ENCODE results near the gene RPL10A. TPM values are rescaled to one million over a fixed set of nuclear protein-coding genes. Genes with fewer than 3 reads are reported as not detected.

Gene RPL10A
- total RNA-seq, 2 experiments from 2014 or later, result 2,437 to 2,507 TPM

GRCh38 chr6:35451354-35452182, 16.6 kb upstream of the RPL10A start:
- DNase-seq, result no peak
- Mint-ChIP-seq H3K27ac (no peak overlapping the region), H3K4me3 (peak overlapping the region; percentile 79), H3K27me3 (ENCODE audit: low read depth) (no peaks in the 10 kb centered on the region), H3K4me1 (ENCODE audit: low read depth) (peaks cover 31% of the 10 kb centered on the region), H3K36me3 (ENCODE audit: low read depth) (peaks cover 15% of the 10 kb centered on the region), H3K9me3 (no peaks in the 10 kb centered on the region)
- intact Hi-C loops (cut with micrococcal nuclease), result loop anchor here (1.0 kb wide), 2 partner anchors 17 to 149 kb away; partner anchors contain the start of gene RPL10A
- CTCF ChIA-PET, result interaction anchor here (0.6 to 7.4 kb wide), 10 partner anchors 32 to 498 kb away, joined by 3 to 132 read pairs (median 4); partner anchors contain the start of genes DEF6 and PPARD

DNA sequence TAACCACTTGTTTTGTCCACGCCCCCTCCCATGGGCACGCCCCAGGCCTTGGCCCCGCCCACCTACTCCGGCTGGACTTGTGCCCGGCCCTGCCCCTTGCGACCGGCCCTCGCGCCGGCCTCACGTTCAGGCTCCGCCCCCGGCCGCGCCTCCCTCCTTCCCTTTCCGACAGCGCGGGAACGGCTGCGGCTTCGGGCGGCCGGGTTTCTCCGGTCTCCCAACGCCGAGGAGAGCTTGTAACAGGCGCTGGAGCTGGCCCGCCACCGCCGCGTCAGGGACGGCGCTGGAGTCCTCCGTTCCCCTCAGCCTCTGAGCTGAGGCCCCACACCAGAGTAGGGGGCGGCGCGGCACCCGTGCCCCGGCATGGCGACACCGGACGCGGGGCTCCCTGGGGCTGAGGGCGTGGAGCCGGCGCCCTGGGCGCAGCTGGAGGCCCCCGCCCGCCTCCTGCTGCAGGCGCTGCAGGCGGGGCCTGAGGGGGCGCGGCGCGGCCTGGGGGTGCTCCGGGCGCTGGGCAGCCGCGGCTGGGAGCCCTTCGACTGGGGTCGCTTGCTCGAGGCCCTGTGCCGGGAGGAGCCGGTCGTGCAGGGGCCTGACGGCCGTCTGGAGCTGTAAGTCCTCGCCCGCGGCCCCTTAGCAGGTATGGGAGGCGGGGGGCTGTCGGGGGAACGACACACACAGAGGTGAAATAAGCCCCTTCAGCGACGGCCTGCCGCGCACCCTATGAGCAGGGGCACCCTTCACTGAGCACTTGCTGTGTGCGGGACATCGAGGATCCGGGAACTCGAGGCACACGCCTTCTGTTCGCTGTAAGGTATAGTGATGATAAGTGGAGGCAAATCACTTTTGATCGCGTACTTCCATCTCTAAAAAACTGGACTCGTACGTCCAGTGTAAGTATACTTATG, 15.8 kb upstream of the RPL10A start, which contains the start of gene FANCE:
Gene FANCE, plus strand, starts transcription at position 156 of the 908 bp plus-strand sequence. Its CDS starts 208 bp downstream, at position 364.
- Mint-ChIP-seq H3K27ac (no peak within 1 kb of the TSS), H3K9me3 (no peaks in the 10 kb centered on the region), H3K27me3 (ENCODE audit: low read depth) (no peaks in the 10 kb centered on the region), H3K36me3 (ENCODE audit: low read depth) (peaks cover 15% of the 10 kb centered on the region), H3K4me1 (ENCODE audit: low read depth) (peaks cover 31% of the 10 kb centered on the region), H3K4me3 (peak within 1 kb of the TSS; percentile 79)
- peak; percentile 95 for DNase-seq
- CTCF ChIA-PET, result interaction anchor here (0.6 to 7.4 kb wide), 7 partner anchors 33 to 497 kb away, joined by 3 to 132 read pairs (median 6); partner anchors contain the start of genes DEF6 and PPARD
- intact Hi-C loops (cut with micrococcal nuclease), result loop anchor here (1.0 kb wide), 2 partner anchors 16 to 150 kb away; partner anchors contain the start of gene RPL10A

DNA sequence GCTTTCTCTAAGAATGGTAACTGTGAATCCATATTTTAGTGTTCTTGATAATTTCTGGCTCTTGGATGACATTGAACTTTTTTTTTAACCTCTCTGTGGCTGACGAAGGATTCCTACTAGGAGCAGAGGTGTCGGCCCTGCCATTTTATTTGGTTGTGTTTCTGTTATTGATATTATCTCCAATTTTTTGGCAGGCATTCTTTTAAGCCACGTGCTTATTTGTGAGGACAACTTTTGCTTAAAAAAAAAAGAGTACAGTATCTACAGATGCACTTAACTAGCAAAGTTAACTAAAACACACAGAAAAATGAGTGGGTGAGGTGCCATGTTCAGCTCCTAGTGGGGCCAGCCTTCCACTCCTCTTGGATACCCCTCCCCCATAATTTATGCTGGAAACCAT, 15.0 kb upstream of the RPL10A start:
- intact Hi-C loops (cut with micrococcal nuclease), result no loop called here
- DNase-seq, result no peak
- no peak overlapping the region for H3K27ac Mint-ChIP-seq
- no peaks in the 10 kb centered on the region for H3K9me3 Mint-ChIP-seq
- H3K4me1 Mint-ChIP-seq (ENCODE audit: low read depth), result peaks cover 31% of the 10 kb centered on the region
- H3K4me3 Mint-ChIP-seq, result peak overlapping the region; percentile 75
- no peaks in the 10 kb centered on the region for H3K27me3 Mint-ChIP-seq (ENCODE audit: low read depth)
- H3K36me3 Mint-ChIP-seq (ENCODE audit: low read depth), result peaks cover 15% of the 10 kb centered on the region
- CTCF ChIA-PET, result interaction anchor here (0.7 to 7.4 kb wide), 2 partner anchors 15 to 109 kb away, joined by 3 to 132 read pairs; partner anchors contain the start of genes PPARD and RPL10A

DNA sequence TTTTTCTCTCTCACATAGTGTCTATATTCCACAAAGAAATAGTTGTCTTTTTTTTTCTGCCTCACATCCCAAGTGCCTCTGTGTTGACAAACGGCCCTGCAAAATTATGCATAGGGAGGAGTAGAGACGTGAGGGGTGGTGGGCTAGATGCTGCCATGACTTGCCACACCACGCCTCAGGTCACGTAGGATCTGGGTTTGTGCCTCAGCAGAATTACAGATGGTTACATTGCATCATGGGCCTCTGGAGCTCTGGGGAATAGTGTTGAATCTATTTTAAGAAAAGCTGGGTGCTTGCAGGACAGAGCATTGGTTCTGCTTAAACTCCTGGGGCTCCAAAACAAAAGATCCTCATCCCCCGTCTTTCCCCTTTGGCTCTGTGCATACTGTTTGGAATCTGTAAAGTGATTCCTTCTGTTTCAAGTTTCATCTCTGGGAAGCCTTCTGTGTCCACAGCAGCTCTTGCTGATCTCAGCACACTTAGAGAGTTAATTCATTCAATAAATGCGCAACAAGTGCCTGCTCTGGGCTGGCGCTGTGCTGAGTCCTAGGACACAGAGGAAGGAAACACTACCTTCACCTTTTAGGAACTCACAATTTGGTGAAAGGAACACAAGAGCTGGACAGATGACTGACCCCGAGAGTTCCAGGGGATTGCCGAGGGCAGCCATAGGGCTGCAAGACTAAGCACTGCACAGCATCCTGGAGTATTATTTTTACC, 13.7 kb upstream of the RPL10A start:
- Mint-ChIP-seq H3K4me3 (no peak overlapping the region), H3K36me3 (ENCODE audit: low read depth) (peaks cover 20% of the 10 kb centered on the region), H3K27me3 (ENCODE audit: low read depth) (no peaks in the 10 kb centered on the region)

GRCh38 chr6:35457907-35458306, 10.3 kb upstream of the RPL10A start:
- Mint-ChIP-seq H3K4me1 (ENCODE audit: low read depth) (peaks cover 26% of the 10 kb centered on the region), H3K36me3 (ENCODE audit: low read depth) (peaks cover 35% of the 10 kb centered on the region), H3K27me3 (ENCODE audit: low read depth) (no peaks in the 10 kb centered on the region), H3K9me3 (no peaks in the 10 kb centered on the region), H3K27ac (no peak overlapping the region), H3K4me3 (no peak overlapping the region)
- intact Hi-C loops (cut with micrococcal nuclease), result no loop called here
- CTCF ChIA-PET, result interaction anchor here (0.6 to 1.5 kb wide), 4 partner anchors 8 to 364 kb away, joined by 3 to 6 read pairs (median 4); partner anchors contain the start of gene RPL10A
- DNase-seq, result no peak

More for the DNA sequence above, 13.7 kb upstream of the RPL10A start:
- peaks cover 30% of the 10 kb centered on the region for H3K4me1 Mint-ChIP-seq (ENCODE audit: low read depth)
- H3K9me3 Mint-ChIP-seq, result no peaks in the 10 kb centered on the region
- intact Hi-C loops (cut with micrococcal nuclease), result no loop called here
- no peak overlapping the region for H3K27ac Mint-ChIP-seq
- no peak for DNase-seq
- CTCF ChIA-PET, result interaction anchor here (0.7 to 0.8 kb wide), 2 partner anchors 91 to 113 kb away, joined by 3 read pairs; partner anchors contain the start of gene PPARD

DNA sequence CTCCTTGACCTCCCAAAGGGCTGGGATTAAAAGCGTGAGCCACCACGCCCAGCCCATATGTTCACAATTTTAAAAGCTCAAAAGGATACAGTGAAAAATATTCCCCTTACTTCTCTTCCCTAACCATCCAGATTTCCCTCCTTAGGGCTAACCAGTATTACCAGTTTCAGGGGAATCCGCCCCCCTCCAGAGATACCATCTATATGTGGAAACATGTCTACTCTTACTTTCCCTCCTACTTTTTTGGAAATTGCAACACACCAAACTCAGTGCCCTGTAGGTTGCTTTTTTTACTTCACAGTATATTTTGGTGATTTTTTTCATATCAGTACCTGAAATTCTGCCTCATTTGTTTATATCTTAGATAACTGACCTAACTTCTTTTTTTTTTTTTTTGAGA, 6.9 kb upstream of the RPL10A start:
- no peaks in the 10 kb centered on the region for H3K27me3 Mint-ChIP-seq (ENCODE audit: low read depth)
- intact Hi-C loops (cut with micrococcal nuclease), result no loop called here
- no peak for DNase-seq
- no peak overlapping the region for H3K4me3 Mint-ChIP-seq
- H3K36me3 Mint-ChIP-seq (ENCODE audit: low read depth), result peaks cover 38% of the 10 kb centered on the region
- no peaks in the 10 kb centered on the region for H3K9me3 Mint-ChIP-seq
- H3K4me1 Mint-ChIP-seq (ENCODE audit: low read depth), result no peaks in the 10 kb centered on the region
- no peak overlapping the region for H3K27ac Mint-ChIP-seq
- CTCF ChIA-PET, result no interaction called here

DNA sequence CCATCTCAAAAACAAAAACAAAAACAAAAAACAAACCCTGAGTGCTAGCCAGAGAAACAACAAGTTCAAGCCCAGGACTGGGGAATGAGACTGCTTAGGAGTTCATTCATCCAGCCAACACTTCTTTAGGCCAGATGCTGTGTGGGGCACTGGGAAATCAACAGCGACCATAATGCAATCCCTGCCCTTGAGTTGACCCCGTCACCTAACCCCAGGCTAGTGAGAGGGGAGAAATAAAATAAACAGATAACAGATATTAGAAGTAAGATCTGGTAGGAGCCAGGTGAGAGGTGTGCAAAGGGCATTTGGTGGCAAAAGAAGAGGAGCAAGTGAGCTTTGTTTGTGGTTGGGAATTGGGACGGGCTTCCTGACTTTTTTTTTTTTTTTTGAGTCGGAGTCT, 4.9 kb upstream of the RPL10A start:
- Mint-ChIP-seq H3K27ac (no peak overlapping the region), H3K36me3 (ENCODE audit: low read depth) (peaks cover 43% of the 10 kb centered on the region), H3K4me3 (no peak overlapping the region), H3K4me1 (ENCODE audit: low read depth) (peaks cover 8% of the 10 kb centered on the region), H3K9me3 (no peaks in the 10 kb centered on the region), H3K27me3 (ENCODE audit: low read depth) (no peaks in the 10 kb centered on the region)
- CTCF ChIA-PET, result interaction anchor here (0.9 to 1.8 kb wide), 2 partner anchors 14 to 122 kb away, joined by 5 to 6 read pairs; no protein-coding TSS in a partner anchor
- no peak for DNase-seq
- intact Hi-C loops (cut with micrococcal nuclease), result no loop called here

GRCh38 chr6:35465646-35466045, 2.6 kb upstream of the RPL10A start:
- Mint-ChIP-seq H3K9me3 (no peaks in the 10 kb centered on the region), H3K4me1 (ENCODE audit: low read depth) (peaks cover 21% of the 10 kb centered on the region), H3K27ac (no peak overlapping the region), H3K36me3 (ENCODE audit: low read depth) (peaks cover 56% of the 10 kb centered on the region), H3K4me3 (no peak overlapping the region), H3K27me3 (ENCODE audit: low read depth) (no peaks in the 10 kb centered on the region)
- CTCF ChIA-PET, result interaction anchor here (0.7 to 3.3 kb wide), 4 partner anchors 13 to 168 kb away, joined by 3 to 13 read pairs (median 6); partner anchors contain the start of gene DEF6
- intact Hi-C loops (cut with micrococcal nuclease), result loop anchor here (5.0 kb wide), 1 partner anchor 272 kb away; the partner anchor contains the start of gene ARMC12
- no peak for DNase-seq

- H3K27ac Mint-ChIP-seq, result peak overlapping the region; percentile 95
- H3K36me3 Mint-ChIP-seq (ENCODE audit: low read depth), result peaks cover 62% of the 10 kb centered on the region
These were observed 964 bp downstream of the RPL10A start for GRCh38 chr6:35468980-35469750.

DNA sequence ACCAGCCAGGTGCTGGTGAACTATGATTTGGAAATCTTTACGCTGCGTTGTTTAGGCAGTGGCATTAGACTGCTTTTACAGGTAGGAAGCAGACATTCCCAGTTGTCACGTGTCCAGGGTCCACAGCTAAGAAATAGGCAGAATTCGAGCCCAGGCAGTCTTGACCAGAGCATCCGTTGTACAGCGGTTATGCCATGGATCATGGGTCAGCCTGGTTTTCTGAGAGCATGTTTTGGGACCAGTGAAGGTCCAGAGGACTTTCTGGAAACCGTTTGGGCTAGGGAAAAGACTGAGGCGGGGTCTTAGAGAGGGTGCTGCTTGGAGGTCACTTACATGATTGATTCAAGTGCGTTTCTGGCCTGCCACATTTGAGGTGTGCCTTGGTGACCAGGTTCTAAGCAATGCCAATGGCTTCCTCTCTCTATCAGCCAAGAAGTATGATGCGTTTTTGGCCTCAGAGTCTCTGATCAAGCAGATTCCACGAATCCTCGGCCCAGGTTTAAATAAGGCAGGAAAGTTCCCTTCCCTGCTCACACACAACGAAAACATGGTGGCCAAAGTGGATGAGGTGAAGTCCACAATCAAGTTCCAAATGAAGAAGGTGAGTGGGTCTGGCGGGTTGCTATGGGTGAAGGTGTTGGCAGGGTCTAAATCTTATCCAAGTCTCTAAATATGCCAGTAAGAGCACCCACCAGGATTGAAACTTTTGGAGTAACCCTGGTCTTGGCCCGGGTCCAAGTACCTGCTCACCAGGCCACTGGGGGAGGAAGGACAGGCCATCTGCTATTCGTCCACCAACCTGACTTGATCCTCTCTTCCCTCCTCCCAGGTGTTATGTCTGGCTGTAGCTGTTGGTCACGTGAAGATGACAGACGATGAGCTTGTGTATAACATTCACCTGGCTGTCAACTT, 1.8 kb downstream of the RPL10A start:
- Mint-ChIP-seq H3K27ac (peak overlapping the region; percentile 95), H3K27me3 (ENCODE audit: low read depth) (no peaks in the 10 kb centered on the region), H3K9me3 (no peaks in the 10 kb centered on the region), H3K4me1 (ENCODE audit: low read depth) (peaks cover 39% of the 10 kb centered on the region), H3K4me3 (peak overlapping the region; percentile 95), H3K36me3 (ENCODE audit: low read depth) (peaks cover 55% of the 10 kb centered on the region)
- intact Hi-C loops (cut with micrococcal nuclease), result loop anchor here (5.0 kb wide), 1 partner anchor 267 kb away; the partner anchor contains the start of gene ARMC12
- CTCF ChIA-PET, result interaction anchor here (0.7 to 2.7 kb wide), 2 partner anchors 128 to 208 kb away, joined by 4 to 13 read pairs; partner anchors contain the start of gene PPARD
- peak; percentile 29 for DNase-seq

More at GRCh38 chr6:35468980-35469750, 964 bp downstream of the RPL10A start:
- no peaks in the 10 kb centered on the region for H3K27me3 Mint-ChIP-seq (ENCODE audit: low read depth)
- no peaks in the 10 kb centered on the region for H3K9me3 Mint-ChIP-seq
- CTCF ChIA-PET, result interaction anchor here (0.7 to 2.7 kb wide), 4 partner anchors 13 to 168 kb away, joined by 3 to 13 read pairs (median 4); partner anchors contain the start of gene PPARD
- peak overlapping the region; percentile 95 for H3K4me3 Mint-ChIP-seq
- intact Hi-C loops (cut with micrococcal nuclease), result loop anchor here (1.0 to 5.0 kb wide), 4 partner anchors 17 to 268 kb away; partner anchors contain the start of genes ARMC12, DEF6, FANCE and PPARD
- no peak for DNase-seq
- H3K4me1 Mint-ChIP-seq (ENCODE audit: low read depth), result peaks cover 39% of the 10 kb centered on the region
